ENCODE measurements around the gene MAFG. TPM values are rescaled to one million over a fixed set of nuclear protein-coding genes. Genes with fewer than 3 reads are reported as not detected.

MAFG gene
- polyA plus RNA-seq, 1 donor from 2014 or later: 11.8 TPM

- H4K20me1 ChIP-seq (ENCODE audit: insufficient read depth): no peaks in the 10 kb centered on the region
- H3K9ac ChIP-seq (ENCODE audit: low read length): no peak overlapping the region
- H3K4me2 ChIP-seq (ENCODE audit: low read length): no peak overlapping the region
Measured at GRCh38 chr17:81935709-81936084, 8.2 kb upstream of the MAFG start.

GRCh38 chr17:81934850-81935708 is 7.5 kb upstream of the MAFG start:
- Histone ChIP-seq H3K9ac (ENCODE audit: low read length) (no peak overlapping the region), H3K4me3 (ENCODE audit: low read length) (no peak overlapping the region), H4K20me1 (ENCODE audit: insufficient read depth) (no peaks in the 10 kb centered on the region), H3K27ac (ENCODE audit: low read length) (no peak overlapping the region), H2AFZ (ENCODE audit: low read depth, low read length) (no peak overlapping the region), H3K27me3 (ENCODE audit: insufficient read depth, low read depth, low read length) (no peaks in the 10 kb centered on the region), H3K4me2 (ENCODE audit: low read length) (no peak overlapping the region), H3F3A (ENCODE audit: insufficient read depth, low read length, poor library complexity, severe bottlenecking) (no peaks in the 10 kb centered on the region), H3K36me3 (ENCODE audit: insufficient read depth, low read length) (no peaks in the 10 kb centered on the region), H3K9me3 (ENCODE audit: low read length) (no peaks in the 10 kb centered on the region), H3K79me2 (replicated peaks; ENCODE audit: insufficient read depth, low read length) (no peaks in the 10 kb centered on the region), H3K9me2 (ENCODE audit: insufficient read depth, low read length) (no peaks in the 10 kb centered on the region)
- TF ChIP-seq POLR2AphosphoS5 (IDR thresholded peaks at IDR 0.05): no peak
- no peak for TF ChIP-seq TAF1 (IDR thresholded peaks at IDR 0.05; ENCODE audit: low read depth)
- TF ChIP-seq MXI1 (conservative IDR thresholded peaks at IDR 0.05; ENCODE audit: poor library complexity, severe bottlenecking): no peak
- TF ChIP-seq EP300 (conservative IDR thresholded peaks at IDR 0.05; ENCODE audit: poor library complexity, severe bottlenecking): no peak
- no peak for TF ChIP-seq CTCF (IDR thresholded peaks at IDR 0.05; ENCODE audit: poor library complexity, severe bottlenecking)
- TF ChIP-seq RAD21 (conservative IDR thresholded peaks at IDR 0.05): no peak
- TF ChIP-seq REST (IDR thresholded peaks at IDR 0.05; ENCODE audit: borderline replicate concordance): no peak

More at GRCh38 chr17:81935709-81936084, 8.2 kb upstream of the MAFG start:
- Histone ChIP-seq H3K4me3 (ENCODE audit: low read length) (no peak overlapping the region), H3K36me3 (ENCODE audit: insufficient read depth, low read length) (no peaks in the 10 kb centered on the region), H3K27ac (ENCODE audit: low read length) (no peak overlapping the region), H2AFZ (ENCODE audit: low read depth, low read length) (no peak overlapping the region), H3F3A (ENCODE audit: insufficient read depth, low read length, poor library complexity, severe bottlenecking) (no peaks in the 10 kb centered on the region), H3K27me3 (ENCODE audit: insufficient read depth, low read depth, low read length) (no peaks in the 10 kb centered on the region), H3K79me2 (replicated peaks; ENCODE audit: insufficient read depth, low read length) (no peaks in the 10 kb centered on the region), H3K9me3 (ENCODE audit: low read length) (no peaks in the 10 kb centered on the region), H3K9me2 (ENCODE audit: insufficient read depth, low read length) (no peaks in the 10 kb centered on the region)
- TF ChIP-seq POLR2AphosphoS5 (IDR thresholded peaks at IDR 0.05) (no peak), EZH2 (IDR thresholded peaks at IDR 0.05; ENCODE audit: borderline replicate concordance, insufficient read depth, low read length, poor library complexity, severe bottlenecking) (no peak), CTCF (IDR thresholded peaks at IDR 0.05; ENCODE audit: poor library complexity, severe bottlenecking) (no peak)
